GM19351 (cell line): ENCODE measurements around the gene ANKRD37.
A peak's percentile ranks its signal among the peaks of the same experiment; 100 is the strongest.

ENCODE experiments used
- ATAC-seq: cut with Tn5 transposase; IDR thresholded peaks from one replicate; pipeline ENCODE4 v1.9.1; 2021; ENCODE audit warnings: mild to moderate bottlenecking, moderate library complexity; ENCODE audit not compliant: unreplicated experiment

Gene ANKRD37

DNA sequence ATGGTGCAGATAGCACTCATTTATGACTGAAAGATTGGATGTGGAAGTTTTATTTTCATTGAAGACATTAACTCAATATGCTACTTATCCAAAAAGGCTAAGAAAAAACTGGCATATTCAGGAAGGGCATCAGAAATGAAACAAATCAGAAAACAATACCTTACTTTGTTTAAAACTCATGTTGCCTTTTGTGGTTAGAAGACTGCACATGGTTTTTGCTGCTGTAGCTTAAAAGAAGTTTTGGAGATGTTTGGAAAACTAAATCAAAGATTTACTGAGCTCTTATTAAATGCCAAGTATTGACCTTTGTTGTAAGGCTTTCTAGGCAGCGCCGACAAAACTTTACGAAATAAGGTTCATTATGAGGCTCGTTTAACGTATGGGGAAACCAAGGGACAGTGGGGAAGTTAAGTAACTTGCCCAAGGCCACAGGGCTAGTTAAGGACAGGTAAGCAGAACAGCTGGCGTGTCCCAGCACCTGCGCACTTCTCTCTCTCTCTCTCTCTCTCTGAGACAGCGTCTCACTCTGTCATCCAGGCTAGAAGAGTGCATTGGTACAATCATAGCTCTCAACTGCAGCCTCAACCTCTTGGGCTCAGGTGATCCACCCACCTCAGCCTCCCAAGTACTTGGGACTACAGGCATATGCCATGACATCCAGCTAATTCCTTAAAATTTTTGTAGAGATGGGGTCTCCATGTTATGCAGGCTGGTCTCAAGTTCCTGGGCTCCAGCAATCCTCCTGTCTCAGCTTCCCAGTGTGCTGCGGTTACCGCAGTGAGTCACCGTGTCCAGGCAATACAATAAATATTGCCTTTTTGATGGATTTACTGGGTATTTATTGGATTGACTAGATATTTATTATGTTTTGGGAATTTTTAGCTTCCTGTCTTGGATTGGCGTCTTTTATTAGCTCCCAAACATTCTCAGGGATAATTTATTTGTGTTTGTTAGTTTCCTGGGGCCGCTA lies 17.0 kb upstream of the ANKRD37 start:
- ATAC-seq = no peak

DNA sequence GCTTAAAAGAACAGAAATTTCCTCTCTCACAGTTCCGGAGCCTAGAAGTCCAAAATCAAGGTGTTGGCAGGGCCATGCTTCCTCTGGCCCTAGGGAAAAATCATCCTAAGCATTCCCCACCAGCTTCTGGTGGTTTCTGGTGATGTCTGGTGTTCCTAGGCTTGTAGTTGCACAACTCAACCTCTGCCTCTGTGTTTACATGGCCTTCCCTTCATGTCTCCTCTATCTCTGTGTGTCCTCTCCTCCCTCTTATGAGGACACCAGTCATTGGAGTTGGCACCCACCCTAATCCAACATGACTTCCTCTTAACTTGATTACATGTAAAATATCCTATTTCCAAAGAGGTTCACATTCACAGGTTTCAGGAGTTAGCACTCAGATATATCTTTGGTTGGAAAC lies 16.3 kb upstream of the ANKRD37 start:
- ATAC-seq = no peak

DNA sequence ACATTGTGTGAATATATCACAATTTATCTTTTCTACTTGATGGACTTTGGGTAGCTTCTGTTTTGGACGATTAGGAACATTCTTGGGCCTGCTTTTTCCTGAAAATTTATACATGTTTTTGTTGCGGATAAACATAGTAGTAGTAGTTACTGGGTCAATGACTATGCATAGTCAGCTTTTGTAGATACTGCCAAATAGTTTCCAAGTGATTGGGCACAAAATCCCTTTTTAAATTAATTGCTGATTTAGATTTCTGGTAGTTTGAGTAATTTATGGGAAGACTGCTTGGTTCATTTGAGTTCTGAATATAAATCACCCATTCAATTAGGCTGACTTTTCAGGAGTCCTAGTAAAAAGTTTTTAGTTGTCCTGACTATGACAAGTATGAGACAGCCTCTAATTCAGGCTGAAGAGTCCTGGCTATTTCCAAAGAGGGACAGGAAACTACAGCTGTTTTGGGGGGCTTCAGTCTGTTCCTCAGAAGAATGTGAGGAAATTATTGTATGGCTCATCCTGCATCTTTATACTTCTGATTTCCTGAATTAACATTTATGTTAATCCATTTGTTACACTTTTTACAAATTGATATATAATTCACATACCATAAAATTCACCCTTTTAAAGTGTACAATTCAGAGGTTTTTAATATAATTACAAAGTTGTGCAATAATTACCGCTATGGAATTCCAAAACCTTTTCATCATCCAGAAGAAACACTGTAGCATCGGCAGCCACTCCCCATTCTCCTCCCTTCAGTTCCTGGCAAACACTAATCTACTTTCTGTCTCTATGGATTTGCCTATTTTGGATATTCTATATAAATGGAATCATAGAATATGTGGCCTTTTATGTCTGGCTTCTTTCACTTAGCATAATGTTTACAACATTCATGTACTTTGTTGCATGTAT lies 15.1 kb upstream of the ANKRD37 start:
- ATAC-seq = no peak

DNA sequence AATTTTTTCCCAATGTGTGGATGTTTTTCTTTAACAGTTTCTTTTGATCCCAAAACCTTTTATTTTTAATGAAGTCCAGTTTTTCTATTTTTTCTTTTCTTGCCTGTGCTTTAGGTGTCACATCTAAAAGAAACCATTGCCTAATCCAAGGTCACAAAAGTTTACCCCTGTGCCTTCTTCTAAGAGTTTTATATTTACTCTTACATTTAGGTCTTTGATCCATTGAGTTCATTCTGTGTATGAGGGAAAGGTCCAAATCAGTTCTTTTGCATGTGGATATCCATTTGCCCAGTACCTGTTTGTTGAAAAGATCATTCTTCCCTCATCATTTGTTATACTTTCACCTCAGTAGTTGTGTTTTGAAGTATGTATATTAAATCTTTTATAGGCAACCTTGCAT lies 13.9 kb upstream of the ANKRD37 start:
- no peak for ATAC-seq

GRCh38 chr4:185383451-185383850 lies 13.2 kb upstream of the ANKRD37 start:
- ATAC-seq = no peak

GRCh38 chr4:185384061-185384460 lies 12.6 kb upstream of the ANKRD37 start:
- no peak for ATAC-seq

GRCh38 chr4:185384930-185385331 lies 11.7 kb upstream of the ANKRD37 start:
- no peak for ATAC-seq

DNA sequence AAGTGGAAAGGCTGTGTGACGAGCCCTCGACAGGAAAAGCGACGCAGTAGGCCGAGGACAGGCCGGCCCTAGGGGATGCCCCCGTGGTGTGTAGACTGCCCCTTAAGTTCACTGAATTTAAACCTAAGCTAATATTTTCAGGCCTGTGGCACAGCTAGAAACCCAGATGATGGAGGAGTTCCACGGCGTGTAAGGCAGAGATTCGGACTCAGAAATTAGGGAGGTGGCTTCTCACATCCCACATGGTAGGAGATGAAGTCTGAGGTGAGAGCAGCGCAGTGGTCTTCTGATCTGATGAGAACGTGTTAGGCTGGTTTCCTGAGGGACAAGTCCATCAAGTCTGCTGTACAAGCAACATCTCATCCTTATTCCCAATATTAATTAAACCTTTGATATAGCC lies 8.7 kb upstream of the ANKRD37 start:
- no peak for ATAC-seq

GRCh38 chr4:185390941-185391340 lies 5.7 kb upstream of the ANKRD37 start:
- no peak for ATAC-seq

- no peak for ATAC-seq
Measured at GRCh38 chr4:185392156-185392555, 4.5 kb upstream of the ANKRD37 start.

- no peak for ATAC-seq
Measured at GRCh38 chr4:185394568-185395237, 1.9 kb upstream of the ANKRD37 start.

DNA sequence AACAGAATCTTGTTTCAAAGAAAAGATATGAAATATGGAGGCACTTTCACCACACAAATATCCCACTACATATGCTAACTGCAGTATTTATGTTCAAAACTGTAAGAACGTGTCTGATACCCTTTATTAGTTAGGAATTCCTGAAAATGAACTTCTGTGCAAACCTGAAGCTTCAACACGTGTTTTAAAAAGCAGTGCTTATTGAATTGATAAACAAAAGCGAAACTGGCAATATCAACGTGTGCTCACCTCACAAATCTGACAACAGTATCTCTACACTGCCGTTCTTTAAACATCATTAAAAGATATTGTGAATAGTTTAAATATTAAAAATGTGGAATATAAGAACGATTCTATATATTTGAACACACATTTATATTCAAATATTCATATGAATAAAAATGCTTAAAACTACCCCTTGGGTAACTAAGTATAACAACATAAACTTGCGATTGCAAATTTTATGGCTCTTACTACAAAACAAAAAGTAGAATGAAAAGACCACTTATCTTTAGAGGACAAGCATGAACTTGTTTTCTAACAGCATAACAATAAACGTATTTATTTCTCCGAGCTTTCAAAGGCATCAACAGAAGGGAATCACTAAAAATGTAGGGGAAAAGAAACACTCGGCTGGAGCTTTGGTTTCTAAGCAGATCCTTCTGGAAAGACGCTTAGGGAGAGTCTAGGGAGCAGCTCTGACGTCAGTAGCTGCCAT lies 1.2 kb upstream of the ANKRD37 start, which contains the start of gene LRP2BP:
TSS of gene LRP2BP (minus strand) at position 687 of the 718 bp plus-strand sequence. CDS start 17,738 bp downstream, outside the sequence.
- no peak for ATAC-seq

DNA sequence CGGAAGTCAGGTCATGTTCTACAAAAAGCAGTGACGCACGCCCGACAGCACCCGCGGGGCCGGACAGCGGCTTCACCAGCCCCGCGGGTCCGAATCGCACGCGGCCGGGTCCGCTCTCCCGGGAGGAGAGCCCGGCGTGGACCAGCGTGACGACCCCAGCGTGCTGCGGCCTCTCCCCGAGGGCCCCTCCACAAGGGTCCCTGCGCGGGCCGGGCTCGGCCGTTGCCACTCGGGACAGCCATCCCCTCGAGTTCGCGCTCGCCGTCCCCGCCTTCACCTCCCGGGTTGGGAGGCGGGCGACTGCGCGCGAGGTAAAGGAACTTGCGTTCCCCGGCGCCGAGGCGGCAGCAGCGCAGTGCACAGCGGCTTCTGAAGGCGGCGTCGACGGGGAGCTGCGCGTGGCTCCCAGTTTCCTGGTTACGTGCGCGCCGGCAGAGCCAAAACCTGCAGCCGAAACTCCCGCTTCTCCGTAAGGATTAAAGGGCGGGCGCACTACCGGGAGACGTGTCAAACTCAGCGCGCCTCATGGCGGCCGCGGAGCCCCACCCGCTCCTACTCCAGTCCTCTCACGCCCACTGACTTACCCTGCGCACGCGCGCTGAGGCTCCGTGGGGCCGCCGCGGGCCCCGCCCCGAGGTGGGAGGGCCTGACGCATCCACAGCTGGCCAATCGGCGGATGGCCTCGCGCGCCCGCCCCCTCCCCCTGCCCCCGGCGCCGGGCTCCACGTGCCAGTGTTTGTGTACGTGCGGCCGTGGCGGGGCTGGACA lies 501 bp upstream of the ANKRD37 start:
- peak; percentile 70 for ATAC-seq

DNA sequence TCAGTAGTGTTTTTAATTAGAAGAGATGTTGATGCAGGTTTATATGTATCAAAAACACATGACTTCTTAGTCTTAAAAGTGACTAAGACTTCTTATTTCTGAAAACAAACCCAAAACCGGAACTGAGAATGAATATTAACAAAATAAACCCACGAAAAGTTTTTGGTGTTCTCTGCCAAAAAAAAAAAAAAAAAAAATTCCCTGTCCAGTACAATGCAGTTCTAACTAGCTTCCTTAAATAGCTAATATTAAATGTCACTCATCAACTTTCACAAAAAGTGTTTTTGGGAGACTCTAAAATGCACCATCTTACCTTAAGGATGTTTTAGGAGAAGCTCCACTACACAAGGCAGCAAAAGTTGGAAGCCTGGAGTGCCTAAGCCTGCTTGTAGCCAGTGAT lies 2.0 kb downstream of the ANKRD37 start:
- no peak for ATAC-seq

DNA sequence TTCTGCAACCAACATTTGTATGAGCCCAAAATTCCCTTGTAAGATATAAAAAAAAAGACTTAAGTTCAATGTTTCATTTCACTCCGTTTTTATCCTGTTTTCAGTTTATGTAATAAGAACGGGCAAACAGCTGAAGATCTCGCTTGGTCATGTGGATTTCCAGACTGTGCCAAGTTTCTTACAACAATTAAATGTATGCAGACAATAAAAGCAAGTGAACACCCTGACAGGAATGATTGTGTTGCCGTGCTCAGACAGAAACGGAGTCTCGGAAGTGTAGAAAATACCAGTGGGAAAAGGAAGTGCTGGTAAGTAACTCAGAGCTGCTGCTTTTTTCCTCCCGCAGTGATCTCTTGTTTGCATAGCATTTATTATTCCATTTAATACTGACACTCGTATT lies 2.8 kb downstream of the ANKRD37 start:
- ATAC-seq = no peak

DNA sequence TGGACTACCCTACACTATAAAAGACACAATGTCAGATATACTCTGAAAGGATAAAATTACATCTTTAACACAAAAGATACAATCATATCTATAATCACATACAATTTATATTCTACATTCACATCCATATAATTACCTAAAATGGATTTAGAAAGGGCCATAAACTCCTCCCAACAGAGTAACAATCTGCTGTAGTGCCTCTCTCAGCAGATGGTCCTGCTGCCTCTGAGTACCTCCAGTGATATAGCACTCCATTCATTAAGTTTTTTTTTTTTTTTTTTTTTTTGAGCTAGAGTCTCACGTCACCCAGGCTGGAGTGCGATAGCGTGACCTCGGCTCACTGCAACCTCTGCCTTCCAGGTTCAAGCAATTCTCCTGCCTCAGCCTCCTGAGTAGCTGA lies 7.4 kb downstream of the ANKRD37 start:
- no peak for ATAC-seq

DNA sequence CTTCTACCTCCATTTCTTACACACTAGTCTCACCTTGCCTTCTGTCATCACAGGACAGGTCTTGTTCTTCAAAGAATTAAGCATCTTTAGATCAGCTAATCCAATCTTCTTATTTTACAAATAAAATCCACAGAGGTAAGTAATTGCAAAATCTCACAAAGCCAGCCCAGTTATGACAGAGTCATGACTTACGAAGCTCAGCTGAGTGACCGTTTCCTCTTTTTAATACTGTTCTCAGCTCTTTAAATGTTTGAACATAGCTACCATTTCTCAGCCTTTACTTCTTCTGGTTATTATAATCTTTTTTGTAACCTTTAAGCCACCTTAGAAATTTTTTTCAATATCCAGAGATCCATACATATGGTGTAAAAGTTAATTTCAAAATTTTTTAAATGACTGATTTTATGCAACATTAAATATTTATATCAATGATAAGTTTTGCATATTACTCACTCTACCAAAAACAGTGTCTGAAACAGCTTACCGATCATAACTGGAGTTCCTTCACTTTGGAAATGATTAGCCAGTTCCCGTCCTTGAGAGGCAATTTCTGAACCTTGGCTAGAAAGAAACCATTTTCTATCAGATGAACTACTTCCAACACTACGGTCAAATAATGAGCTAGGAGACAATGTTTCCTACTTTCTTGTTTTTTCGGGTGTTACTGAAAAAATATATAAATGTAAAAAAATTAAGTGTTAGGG lies 8.8 kb downstream of the ANKRD37 start:
- ATAC-seq = peak; percentile 86

GRCh38 chr4:185408432-185408831 lies 11.8 kb downstream of the ANKRD37 start:
- no peak for ATAC-seq

DNA sequence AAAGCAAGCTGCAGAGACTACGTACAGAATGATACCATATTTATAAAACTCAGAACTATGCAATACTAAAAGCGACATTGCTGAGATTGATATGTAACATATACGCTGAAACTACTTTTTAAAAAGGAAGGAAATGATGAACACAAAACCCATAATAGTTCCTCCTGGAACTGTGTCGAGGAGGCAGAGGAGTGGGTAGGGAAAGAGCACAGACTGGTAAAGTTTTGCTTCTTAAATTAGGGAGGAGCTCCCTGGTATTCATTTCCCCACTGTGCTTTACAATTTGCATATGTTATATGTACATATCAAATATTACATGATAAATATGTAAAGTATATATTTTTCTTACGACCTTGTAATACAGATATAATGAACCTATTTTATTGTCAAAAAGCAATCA lies 15.2 kb downstream of the ANKRD37 start:
- no peak for ATAC-seq
